A204.1 (cell line): Measurements from ENCODE around the gene SELENOV.

Experiments
- FAIRE-seq: peaks from 2 replicates; lab custom pipeline; 2012; peaks lifted over from hg19 to GRCh38; lab: Jason Lieb, UNC

The SELENOV gene

DNA sequence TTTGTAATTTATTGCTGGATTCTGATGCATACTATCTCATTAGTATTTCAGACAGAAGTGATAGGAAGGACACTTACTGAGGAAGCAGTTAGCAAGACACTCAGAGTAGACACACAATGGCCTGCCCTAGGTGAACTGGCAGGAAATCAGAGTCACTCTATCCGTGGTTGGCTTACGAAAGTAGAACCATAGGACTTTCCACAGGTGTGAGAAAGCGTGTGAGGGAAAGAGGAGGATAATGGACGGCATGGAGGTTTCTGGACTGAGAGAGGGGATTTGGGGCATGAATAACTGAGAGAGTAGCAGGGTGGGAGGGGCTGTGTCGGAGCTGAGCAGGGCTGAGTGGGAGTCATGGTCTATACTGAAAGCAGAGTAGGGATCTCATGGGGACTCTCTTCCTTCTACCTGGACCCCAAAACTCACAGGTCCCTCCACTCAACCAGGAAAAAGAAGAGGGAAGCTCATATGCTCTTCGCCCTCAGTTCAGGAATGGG, 43.7 kb downstream of the SELENOV start:
- FAIRE-seq = no peak

DNA sequence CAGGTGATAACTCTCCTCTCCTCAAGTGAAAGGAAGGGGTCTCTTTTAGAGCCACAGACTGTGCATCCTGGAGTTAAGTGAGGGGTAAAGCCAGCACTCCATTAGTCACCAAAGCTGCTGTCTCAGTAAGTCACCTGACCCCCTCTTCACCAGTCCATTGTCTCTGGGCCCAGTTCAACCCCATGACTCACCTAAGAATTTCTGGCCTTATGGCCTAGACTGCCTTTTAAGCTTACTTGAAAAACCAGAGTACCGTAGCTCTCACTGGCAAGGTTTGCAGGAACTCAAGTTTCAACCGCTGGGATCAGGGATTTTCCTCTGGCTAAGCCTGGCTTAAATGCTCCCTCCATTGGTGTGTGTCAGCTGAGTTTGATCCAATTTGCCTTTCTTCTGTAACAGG, 48.5 kb downstream of the SELENOV start:
- FAIRE-seq = no peak

DNA sequence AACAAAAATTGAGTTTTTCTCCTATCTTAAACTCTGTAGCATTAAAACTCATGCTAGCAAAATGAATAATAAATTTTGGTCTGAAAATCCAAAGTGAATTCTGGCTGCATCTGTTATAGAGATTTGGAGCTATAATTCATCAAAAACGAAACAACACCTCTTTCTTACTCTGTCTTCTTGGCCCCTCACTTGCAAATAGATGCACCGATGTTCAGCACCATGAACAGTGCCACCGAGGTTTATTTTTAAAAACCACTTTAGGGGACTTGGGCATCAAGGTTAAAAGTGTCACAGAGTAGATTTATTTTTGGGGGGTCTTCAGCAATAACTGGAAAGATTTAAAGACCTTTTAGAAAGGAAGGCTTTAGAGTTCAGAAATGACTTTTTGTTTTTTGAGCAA, 51.1 kb downstream of the SELENOV start:
- no peak for FAIRE-seq

DNA sequence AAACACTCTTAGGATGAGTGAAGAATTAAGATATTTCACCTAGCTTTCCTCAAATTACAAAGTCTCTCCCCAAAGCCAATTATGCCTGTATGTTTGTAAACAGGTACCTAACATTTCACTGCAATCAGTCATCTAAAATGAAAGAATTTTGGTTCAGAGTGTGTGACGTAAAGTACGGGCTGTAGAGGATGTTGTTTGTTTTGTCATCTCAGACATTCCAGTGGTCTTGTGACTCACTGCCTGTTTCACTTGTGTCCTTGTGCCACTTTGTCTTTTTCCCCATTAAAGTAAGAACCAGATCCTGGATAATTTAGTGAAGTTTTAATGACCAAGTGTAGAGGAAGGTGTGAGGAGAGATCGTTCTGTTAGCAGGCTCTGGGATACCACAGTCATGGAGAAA, 53.7 kb downstream of the SELENOV start:
- no peak for FAIRE-seq
